Panc1 (cell line): ENCODE data around the gene GBX1.

Experiments used
- POLR2AphosphoS5 ChIP-seq: IDR thresholded peaks from 2 replicates; pipeline ENCODE4 v1.6.1; 2012; ENCODE audit warnings: mild to moderate bottlenecking, low read depth, low read length, moderate library complexity
- SIN3A ChIP-seq: IDR thresholded peaks from 2 replicates; pipeline ENCODE4 v1.6.1; 2012; ENCODE audit warnings: low read depth, mild to moderate bottlenecking, low read length, moderate library complexity, borderline replicate concordance; ENCODE audit not compliant: insufficient read depth
- TCF7L2 ChIP-seq: IDR thresholded peaks from 2 replicates; pipeline ENCODE4 v1.6.1; 2011; ENCODE audit warnings: mild to moderate bottlenecking, low read depth, low read length, inconsistent platforms
- TF ChIP-seq, protein P1 (sequence below): fragments of 450-650 bp; IDR thresholded peaks from 2 replicates; pipeline ENCODE4 v1.5.1; 2017; ENCODE audit warnings: mild to moderate bottlenecking

GRCh38 chr7:151110941-151111645, 56.4 kb downstream of the GBX1 start:
- no peak; the same call in 1 of the 2 replicates for TF ChIP-seq POLR2AphosphoS5
- TF ChIP-seq, protein P1, sequence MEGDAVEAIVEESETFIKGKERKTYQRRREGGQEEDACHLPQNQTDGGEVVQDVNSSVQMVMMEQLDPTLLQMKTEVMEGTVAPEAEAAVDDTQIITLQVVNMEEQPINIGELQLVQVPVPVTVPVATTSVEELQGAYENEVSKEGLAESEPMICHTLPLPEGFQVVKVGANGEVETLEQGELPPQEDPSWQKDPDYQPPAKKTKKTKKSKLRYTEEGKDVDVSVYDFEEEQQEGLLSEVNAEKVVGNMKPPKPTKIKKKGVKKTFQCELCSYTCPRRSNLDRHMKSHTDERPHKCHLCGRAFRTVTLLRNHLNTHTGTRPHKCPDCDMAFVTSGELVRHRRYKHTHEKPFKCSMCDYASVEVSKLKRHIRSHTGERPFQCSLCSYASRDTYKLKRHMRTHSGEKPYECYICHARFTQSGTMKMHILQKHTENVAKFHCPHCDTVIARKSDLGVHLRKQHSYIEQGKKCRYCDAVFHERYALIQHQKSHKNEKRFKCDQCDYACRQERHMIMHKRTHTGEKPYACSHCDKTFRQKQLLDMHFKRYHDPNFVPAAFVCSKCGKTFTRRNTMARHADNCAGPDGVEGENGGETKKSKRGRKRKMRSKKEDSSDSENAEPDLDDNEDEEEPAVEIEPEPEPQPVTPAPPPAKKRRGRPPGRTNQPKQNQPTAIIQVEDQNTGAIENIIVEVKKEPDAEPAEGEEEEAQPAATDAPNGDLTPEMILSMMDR, result peak; percentile 94
- no peak for TF ChIP-seq TCF7L2
- TF ChIP-seq SIN3A, result no peak
